Stimulated activated CD8-positive, alpha-beta memory T cell treated with anti-CD3 and anti-CD28 coated beads, Interleukin-7, amount 100 ng/mL, for 24 hours (primary cell): ENCODE results near the gene CATSPER3.

Source experiments
- DNase-seq: peaks from one replicate; pipeline ENCODE4 v3.0.0-alpha.2; 2020; ENCODE audit warnings: low read depth

CATSPER3 gene

DNA sequence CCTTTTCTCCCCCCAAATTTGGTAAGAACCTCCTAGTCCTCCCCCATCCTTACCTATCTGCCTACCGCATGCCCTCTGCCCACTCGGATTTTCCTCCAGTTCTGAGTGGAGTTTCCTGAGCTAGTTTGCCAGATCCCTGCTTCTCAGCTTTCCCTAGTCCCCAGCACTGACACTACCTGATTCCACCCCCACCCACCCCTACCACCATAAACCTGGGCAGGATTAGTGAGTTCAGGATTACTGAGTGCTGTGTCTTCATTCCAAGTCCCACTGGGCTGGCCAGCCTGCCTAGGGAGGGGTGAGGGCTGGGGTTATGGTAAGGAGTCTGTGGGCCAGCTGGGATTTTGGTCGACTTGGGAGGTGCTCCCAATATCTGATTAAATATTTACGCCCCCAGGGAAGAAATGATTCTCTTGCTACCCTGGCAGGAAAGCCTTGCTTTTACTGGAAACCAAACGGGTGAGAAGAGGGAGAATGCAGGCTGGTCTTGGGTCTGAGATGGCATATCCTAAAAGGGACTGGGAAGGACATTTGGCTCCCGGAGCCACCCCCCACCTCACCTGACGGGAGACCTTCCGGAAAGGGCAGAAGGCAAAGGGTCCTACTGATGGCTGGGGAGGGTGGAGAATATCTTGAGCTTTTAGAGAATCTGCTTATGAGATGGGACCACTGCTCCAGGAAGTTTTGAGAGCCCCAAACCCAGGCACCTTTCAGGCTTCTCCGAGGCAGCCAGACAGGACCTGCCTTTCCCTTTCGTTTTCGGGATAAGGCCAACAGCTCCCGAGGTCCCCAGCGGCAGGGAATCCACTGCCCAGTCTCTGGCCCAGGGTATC, 62.6 kb downstream of the CATSPER3 start:
- no peak for DNase-seq

DNA sequence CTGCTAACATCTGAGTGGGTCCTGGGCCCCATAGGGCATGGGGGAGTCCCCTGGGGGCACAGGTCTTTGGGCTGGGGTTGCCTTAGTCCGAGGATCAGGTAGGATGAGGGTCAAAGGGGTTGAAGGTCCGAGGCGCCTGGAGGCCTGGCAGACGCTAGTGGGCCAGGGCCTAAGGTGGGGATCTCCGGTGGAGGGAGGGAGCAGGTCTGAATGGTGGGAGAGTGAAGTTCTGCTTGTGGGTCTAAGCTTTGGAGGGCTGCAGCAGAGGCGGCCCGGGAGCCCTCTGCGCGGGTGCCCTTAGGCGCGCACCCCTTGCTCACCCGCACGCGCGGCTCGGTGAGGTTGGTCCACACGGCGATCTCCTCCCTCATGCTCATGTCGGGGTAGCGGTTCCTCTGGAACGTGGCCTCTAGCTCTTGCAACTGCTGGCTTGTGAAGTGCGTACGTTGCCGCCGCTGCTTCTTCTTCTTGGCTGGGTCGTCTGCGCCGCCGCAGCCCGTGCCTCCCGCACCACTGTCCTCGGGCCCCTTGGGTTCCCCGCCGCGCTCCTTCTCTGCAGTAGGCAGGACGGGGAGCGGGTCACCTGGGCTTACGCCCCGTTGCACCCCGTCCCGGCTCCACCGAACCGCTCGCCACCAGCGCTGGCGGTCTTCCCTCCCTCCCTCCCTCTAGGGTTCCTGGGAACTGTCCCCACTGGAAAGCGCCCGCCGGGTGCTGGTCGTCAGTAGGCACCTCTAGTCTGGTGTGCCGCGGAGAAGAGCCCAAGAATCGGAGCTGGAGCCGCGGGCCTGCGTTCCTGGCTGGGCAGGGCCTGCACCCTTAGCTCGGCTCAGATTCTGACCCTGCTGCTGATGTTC, 63.5 kb downstream of the CATSPER3 start:
- DNase-seq = no peak

DNA sequence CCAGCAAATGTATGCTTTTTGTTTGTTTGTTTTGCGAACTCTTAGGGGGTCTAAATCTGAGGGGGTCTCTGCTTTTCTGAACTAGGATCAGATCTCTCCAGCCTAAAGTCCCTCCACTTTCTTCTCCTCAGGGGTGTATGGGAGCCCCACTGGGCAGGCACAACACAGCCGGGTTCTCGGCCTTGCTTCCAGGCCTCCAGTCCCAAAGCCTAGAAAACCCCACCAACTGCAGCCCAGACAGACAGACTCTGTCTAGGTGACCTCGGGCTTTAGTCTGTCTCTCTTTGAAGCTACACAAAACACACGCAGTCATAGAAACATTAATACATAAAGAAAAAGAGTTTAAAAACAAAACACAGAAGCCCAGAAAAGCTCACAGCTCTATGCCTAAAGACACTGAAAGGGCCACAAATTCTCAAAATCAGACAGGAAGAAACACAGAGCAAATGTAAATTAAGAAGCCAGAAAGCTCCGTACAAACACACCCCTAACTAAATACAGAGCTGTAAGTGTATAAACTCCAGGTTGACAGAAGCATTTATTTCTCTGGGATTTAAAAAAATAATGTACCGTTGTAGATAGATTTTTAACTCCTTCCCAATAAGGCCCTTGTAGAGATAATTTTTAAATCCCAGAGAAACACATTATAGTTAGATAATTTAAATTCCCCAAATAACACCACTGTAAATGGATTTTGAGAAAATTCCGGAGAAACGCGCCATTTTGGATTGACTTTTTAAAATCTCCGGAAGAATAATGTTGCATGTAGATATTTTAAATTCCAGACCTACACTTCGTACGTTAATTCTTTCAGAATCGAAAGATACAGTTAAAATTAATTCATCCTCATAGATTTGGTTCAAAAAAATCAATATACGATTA, 64.3 kb downstream of the CATSPER3 start:
- DNase-seq = no peak

DNA sequence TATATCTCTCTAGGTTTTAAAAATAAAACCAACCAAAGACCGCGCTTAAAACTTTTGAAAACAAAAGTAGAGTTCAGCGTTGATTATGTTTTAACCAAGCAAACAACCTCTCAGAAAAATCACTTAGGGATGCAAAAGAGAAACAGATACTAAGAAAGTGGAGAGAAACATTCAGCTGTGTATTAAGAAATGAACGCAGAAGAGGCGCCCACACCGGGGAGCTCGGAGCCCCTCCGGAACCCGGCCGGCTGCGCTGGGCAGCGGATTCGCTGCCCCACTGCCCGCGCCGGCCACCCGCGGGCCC, 64.9 kb downstream of the CATSPER3 start:
- no peak for DNase-seq

DNA sequence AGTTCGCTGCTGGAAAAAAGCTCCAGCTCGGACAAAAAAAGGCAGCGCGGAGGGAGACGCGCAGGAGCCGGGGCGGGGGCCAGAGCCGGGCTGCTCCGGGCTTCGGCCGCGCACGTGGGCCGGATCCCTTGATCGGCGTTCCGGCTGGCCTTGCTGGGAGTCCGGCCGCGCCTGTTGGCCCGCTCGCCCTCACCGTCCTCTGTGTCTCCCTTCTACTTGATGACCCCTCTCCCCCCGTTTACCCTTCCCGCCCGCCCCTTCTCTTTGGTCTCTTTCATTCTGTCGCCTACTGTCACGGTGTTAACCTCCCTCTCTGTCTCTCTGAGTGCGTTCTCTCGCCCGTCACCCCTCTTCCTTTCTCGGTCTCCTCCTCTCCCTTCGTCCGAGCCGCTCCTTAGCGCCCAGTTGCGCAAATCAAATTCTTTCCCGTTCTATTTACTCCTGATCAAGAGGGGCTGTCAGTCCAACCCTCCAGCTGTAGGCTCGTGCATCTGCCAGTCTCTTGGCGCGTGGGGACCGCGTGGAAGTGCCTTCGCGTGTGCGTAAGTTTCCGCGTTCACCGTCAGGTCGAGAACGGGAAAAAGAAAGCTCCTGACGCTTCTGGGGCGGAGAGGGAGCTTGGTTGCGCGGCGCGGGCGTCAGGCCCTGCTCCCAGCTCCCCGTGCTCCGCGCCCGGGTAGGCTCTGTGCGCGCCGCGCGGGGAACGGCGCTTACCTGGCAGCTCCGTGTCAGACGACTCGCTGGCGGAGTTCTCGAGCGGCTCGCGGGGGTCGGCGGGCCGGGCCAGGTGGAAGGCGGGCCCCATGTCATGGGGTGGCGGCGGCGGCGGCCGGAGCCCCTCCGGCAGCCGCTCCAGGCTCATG, 65.5 kb downstream of the CATSPER3 start:
- DNase-seq = no peak

DNA sequence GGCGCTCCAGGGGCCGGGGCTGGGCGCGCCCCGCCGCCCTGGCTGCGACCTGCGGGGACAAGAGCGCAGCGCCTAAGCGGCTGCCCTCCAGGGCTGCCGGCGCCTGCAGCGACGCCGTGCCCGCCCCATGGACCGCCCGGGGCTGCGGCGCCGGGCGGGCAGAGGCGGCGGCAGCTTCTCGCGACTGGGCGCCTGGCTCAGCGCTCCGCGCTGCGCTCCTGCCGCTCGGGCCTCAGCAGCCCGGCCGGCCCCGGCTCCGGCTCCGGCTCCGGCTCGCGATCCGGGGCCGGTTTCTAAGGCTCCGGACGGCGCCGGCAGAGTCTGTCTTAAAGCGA, 66.2 kb downstream of the CATSPER3 start, which contains the start of gene PITX1:
Gene PITX1, minus strand, starts transcription at position 328 of the 335 bp plus-strand sequence. CDS start 347 bp downstream, outside the sequence.
- no peak for DNase-seq

DNA sequence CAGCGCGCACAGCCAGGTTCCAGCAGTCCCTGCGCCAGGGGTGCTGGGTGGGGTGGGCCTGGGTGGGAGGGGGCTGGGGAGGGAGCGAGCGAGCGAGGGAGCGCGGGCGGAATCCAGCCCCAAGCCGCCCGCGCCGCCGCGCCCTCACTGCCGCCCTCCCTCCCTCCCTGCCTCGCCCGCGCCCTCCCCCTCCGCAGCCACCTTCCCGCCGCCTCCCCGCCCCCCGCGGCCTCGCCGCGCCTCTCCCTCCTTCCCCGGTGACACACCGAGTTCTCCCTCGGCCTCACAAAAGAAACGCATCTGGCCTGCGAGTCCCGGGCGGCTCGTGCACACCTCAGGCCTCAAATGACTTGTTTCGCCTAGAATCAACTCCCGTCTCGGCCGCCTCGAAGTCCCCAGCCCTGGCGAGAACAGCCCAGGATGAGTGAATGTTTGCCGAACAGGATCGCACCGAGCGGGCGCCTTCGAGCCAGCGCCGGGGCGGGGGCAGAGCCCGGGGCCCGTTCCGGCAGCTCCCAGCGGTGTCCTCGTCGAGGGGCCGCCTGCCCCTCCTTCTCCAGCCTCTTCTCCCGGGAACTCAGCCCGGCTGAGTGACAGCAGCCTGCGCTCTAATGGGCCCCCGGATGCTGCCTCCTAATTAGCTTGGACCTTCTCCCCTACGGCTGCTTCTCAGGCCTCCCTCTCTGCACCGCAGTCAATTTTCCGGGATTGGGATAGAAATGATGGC, 66.7 kb downstream of the CATSPER3 start:
- no peak for DNase-seq

DNA sequence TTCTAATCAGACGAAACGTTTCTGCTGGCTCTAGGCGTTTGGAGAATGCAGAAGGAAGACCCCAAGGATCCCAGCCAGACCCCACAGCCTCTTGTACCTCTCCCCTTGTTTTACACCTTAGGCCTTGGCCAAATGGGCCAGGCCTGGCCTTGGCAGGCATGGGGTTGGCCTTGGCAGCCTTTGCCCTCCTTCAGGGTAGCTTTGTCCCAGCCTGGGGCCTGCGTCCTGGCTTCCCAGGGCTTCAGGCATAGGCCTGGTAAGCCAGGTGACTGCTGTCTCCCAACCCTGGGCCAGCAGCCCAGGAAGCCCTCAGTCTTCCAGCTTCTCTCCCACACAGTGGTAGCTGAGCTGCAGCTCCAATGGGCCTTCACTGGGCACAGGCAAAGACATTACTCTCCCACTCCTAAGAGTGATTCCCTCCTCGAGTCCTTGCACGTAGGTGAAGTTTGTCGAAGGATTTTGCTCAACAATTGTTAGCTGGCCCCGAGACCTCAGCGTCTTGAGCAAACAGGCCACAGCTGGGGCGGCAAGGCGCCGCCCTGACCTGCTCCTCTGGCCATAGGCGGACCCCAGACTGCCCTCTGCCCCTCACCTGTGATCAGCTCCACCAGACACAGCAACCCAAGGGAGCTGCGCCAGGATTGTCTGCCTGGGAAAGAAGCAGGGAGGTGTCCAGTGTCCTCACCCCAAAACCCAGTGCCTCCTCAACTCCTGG, 67.4 kb downstream of the CATSPER3 start:
- no peak for DNase-seq

DNA sequence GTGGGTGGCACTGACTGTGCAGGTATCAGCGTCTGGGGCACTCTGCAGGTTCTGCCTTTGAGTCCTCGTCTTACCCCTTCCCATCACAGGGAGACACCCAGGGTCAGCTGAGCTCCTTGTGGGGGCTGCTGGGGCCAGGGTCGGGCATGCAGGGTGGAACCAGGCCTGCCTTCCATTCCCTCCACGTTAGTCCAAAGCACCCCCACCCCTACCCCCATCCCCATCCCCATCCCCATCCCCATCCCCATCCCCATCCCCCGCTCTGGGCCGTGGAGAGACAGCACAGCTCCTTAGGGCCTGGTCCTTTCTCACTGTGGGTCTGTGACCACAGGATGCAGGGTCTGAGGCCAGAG, 67.9 kb downstream of the CATSPER3 start:
- no peak for DNase-seq

DNA sequence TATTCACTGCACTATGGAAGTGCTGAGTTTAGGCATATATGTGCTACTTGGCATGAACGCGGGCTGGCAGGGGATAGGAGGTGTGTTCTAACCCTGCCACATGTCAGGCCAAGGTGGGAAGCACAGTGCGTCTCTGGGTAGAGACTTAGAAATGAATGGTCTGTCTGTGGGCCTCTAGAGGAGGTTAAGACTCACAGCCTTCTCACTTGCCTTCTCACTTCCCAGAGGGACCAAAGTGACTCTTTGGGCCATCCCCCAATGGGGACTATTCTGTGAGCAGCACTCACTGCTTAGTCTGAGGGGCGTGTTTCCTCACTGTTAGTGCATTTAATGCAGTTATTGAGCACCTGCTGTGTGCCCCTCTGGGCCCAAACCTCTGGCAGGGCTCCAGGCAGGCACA, 68.7 kb downstream of the CATSPER3 start:
- no peak for DNase-seq

DNA sequence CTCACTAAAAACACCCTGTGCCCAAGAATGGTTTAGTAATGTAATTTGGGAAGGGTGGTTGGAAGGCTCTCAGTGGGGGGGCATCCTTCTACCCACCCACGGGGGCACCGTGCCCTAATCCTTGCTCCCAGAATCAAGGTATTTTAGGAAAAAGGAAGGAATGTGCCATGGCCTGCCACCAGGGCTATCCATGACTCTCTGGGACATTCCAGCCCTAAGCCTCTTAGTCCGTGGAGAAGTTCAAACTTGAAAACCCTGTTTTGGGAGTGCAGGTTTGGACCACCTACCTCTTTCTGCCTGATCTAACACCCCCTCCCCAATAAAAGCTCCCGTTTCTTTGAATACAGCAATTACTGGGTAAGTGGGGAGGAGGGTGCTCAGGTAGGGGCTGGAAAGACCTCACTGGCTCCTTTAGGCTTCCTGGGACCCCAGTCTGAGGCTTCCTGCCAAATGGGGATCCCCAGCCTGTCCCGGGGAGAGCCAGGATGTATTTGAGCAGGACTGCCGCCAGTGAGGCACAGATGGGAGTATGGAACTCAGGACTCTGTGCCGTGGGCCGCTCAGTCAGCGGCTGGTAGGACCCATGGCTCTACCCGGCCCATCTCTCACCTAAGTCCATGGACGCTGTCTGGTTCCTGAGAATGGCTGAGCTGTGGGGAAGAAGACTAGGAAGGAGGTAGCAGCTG, 70.0 kb downstream of the CATSPER3 start:
- no peak for DNase-seq

DNA sequence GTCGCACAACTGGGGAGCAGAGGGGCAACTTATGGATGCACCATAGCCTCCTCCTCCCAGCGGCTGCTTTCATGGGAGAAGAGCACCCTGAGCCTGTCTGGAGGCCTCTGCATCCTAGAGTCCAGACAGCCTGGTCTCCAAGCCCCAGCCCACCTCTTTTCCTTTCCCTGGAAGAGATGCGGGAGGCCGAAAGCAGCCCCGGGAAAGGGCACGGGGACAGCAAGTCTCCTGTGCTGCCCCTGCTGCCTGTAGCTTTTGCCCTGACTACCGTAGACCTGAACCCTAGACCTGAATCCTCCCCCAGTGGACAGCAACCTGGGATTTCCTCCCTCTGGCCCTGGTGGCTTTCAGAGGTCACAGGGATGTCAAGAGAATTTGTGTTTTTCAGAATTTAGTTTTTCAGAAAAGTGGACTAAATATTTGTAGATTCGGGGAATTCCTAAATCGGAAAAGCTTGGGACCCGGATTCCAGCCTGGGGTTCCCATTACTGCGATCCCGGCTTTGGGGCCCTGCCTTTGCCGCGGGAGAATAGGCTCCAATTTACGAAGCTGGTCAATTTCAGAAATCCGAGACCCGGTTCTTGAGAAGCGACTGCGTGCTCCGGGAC, 70.6 kb downstream of the CATSPER3 start:
- DNase-seq = no peak

DNA sequence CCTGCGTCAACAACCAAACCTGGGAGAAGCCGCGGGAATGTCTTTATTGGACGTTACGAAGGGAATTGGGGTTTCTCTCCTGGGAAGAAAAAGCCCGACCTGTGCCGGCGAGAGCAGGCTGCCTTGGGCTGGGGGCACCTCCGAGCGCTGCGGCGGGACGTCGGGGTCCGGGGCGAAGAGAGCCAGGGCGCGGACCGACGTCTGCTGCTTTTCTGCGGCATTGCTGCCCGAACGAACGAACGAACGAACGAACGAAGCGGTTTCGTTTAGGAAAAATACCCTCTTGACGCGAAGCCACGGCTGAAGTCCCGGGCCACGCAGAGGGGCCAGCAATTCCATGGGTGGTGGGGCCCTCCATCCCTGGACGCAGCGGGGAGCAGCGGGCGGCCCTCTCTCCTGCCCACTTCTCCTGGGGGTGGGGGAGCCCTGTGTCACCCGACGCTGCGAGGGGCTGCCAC, 71.1 kb downstream of the CATSPER3 start:
- DNase-seq = no peak

DNA sequence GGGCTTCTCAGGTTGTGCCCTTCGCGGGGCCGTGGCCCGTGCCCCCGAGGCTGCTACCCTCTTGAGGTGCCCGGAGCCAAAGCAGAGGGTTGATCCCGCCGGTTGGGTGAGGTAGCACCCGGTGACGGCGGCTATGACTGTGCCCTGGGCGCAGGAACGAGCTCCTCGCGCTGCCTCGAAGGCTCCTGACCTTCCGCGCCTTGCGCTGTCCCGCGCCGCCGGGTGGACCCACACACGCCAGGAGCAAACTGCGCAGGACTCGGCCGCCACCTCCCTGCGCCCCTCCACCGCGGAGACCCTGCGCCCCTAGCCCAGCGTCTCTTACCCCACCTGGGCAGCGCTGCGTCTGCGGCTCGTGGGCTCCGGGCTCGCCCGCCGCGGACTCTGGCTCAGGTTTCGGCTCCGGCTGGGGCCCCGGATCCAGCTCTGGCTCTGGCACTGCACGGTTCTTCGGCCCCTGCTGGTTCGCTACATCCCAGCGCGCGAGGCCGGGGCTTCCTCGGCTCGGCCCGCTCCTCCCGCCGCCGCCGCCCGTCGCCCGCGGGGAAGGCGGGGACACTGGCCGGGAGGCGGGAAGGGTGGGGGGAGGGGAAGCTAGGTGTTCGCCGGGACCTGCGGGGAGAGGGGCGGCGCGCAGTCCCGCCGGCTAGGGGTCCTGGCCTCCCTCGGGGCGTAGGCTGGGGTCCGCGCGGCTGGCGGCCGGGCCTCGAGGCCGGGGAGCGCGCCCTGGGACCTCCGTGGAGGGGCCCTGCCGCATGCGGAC, 71.7 kb downstream of the CATSPER3 start:
- DNase-seq = no peak

DNA sequence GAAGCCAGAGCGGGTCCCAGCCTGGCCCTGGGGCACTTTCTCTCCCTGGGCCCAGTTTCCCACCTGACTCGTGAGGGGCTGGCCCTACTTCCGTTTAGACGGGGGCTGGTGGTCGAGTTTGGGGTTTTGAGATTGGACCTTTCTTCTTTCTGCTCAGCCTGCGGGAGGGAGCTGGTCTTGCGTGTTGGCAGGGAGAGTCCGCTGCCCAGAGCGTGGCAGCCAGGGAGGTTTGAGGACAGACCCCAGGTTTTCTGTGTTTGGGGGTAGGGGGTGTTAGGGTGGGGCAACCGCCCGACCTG, 72.3 kb downstream of the CATSPER3 start:
- DNase-seq = no peak

DNA sequence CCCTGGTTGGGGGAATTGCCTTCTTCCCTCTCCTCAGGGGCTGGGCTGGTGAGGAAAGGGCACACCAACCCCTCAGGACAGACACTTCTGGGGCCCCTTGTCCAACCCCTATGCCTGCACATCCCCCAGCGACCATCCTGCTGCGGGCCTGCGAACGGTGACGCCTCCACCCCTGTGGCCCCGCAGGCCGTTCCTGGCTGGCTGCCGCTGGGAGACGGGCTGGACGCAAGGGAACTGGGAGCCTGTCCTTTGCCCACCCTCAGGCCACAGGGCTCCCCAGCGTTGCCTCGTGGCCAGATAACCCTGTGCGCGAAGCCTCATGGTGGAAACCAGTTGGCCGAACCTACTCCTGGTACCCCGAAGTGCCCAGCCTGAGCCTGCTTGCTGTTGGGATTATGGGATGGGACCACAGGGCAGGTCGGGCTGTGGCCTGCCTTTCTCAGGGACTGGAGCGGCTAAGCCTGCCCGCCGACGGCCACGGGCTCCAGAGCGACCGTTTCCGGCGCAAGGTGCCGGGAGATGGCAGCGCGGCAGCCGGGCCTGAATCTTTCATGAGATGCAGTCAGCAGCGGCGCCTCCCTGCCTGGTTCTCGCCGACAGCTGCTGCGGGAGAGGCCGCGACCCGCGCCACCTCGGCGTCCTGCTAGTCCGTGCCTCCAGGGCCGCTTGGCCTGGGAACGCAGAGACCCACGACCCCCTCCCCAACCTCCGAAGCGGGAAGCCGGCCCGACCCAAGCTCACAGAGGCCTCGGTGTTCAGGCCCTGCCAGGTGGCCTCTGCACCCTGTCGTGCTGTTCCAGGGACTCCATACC, 72.8 kb downstream of the CATSPER3 start:
- DNase-seq = no peak

DNA sequence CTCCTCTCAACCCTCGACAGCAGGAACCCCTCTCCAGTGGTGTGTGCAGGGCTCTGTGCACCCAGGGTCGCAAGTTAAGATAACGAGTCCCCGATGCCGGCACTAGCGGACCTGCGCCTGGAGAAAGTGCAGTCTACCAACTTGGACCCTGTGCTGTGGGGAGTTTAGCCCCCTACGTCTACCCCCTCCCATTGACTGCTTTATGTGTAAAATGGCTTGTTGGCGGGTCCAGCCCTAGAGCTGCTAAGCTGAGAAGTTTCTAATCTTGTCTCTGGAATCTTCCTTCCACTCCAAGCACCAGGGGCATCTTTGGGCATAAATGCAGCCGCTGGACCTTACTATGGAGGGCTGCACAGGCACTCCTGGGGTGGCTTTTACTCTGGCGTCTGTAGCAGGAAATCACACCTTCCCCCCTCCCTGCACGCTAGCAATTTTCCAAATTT, 73.5 kb downstream of the CATSPER3 start:
- no peak for DNase-seq

DNA sequence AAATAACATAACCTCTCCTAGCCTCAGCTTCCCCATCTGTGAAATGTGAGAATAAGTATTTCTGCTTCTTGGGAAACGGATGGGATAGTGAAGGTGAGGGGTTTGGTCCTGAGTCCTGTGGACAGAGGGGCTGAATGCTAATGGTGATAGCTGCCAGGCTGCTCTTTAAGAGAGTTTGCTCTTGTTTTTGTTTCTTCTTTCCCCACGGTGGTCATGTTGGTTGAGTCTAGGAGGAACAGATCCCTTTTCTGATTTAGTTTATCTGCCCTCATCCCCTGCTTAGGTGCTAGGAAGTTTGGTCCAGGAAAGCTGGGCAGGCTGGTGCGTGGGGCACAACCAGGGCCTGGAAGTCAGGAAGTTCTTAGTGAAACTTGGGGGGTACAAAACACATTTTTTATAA, 74.0 kb downstream of the CATSPER3 start:
- DNase-seq = no peak
